GM21423 (cell line): ENCODE measurements around the gene KLHL40.

Source experiments
- ATAC-seq: cut with Tn5 transposase; IDR thresholded peaks from one replicate; pipeline ENCODE4 v1.9.1; 2021; ENCODE audit warnings: mild to moderate bottlenecking, moderate library complexity; ENCODE audit not compliant: unreplicated experiment

Gene KLHL40

DNA sequence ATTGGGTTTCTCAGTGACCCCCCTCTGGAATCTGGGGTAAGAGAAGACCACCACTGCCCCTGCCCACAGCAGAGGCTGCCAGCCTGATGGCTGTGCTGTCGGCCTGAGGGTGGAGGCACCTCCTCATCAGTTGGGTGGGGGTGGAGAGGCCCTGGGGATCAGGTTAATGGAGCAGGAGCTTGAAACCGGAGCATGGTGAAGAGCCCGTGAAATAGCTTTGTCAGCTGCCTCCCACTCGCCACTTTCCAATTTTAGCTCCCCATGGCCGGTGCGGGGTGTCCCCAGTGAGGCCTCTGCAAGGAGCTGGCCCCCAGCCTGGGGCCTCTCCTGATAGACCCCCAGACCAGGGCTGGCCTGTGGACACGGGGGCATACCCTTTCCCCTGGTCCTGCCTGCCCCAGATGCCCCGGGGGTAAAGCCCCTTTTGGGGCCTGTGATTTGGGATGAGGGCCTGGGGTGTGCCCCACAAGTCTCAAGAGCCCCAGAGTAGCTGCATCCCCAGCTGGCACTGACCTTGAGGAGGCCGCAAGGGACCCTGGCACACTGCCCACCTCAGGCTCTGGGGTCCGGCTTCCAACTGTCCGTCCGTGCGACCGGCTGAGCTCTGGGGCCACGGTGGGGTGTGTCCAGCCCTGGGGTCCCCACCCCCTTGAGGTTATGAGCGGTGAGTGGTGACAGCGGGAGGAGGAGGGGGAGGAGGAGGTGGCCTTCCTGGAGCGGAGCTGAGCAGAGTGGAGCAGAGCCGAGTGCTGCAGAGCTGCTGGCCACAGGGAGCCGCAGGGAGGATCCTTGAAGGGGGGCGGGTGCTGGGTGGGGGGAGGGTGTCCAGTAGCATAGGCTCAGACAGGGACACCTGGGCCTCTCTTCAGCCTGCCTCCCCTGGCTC, 17.0 kb downstream of the KLHL40 start, which contains the start of gene HHATL:
TSS of gene HHATL (minus strand) at position 733 of the 886 bp plus-strand sequence. CDS start 1,972 bp downstream, outside the sequence.
- ATAC-seq: no peak

- no peak for ATAC-seq
Observed at GRCh38 chr3:42702982-42703694, 17.8 kb downstream of the KLHL40 start.

DNA sequence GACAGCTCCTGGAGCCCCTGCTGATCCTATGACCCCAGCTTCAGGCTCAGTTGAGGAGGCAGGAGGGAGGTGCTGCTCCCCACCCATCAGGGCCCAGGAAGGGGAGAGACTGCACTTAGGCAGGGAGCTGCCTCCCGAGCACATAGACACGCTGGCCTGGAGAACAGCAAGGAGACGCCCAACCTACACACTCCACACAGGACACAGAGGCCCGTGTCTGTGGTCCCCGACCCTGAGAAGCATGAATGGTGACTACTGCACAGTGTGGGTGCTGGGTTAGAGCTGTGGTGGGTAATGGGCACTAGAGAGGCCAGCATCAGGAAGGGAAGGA, 18.3 kb downstream of the KLHL40 start:
- ATAC-seq: no peak

GRCh38 chr3:42704136-42704841, 19.0 kb downstream of the KLHL40 start:
- ATAC-seq: no peak

DNA sequence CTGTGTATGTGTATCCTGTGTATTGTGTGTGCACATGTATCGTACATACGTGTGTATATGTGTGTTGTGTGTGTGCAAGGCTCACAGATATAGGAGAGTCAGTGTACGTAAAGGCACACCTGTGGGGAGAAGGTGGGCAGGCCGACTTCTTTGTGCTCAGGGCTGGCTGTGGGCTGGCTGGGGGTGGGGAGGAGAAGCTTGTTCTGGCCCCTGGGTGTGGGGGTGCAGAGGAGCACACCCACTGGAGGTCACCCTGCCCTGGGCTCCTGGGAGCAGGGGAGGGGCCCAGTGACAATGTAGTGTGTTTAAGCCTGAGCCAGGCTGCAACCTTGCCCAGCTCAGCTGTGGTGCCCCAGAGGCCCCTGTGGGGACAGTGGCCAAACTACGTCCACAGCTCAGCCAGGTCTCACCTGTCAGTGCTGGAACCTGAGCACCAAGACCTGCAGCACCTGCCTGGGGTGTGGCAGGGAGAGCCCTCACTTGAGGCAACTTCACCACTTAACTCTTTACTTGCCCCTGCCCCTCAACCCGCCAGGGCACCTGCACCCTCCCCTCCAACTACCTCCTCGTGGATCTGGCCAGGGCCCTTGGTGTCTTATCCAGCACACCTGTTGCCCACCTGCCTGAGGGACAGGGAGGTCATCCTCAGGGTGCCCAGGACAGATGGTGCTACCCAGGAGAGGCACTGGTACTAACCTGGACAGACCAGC, 19.9 kb downstream of the KLHL40 start:
- ATAC-seq: no peak

- no peak for ATAC-seq
Observed at GRCh38 chr3:42705962-42706585, 20.7 kb downstream of the KLHL40 start.

DNA sequence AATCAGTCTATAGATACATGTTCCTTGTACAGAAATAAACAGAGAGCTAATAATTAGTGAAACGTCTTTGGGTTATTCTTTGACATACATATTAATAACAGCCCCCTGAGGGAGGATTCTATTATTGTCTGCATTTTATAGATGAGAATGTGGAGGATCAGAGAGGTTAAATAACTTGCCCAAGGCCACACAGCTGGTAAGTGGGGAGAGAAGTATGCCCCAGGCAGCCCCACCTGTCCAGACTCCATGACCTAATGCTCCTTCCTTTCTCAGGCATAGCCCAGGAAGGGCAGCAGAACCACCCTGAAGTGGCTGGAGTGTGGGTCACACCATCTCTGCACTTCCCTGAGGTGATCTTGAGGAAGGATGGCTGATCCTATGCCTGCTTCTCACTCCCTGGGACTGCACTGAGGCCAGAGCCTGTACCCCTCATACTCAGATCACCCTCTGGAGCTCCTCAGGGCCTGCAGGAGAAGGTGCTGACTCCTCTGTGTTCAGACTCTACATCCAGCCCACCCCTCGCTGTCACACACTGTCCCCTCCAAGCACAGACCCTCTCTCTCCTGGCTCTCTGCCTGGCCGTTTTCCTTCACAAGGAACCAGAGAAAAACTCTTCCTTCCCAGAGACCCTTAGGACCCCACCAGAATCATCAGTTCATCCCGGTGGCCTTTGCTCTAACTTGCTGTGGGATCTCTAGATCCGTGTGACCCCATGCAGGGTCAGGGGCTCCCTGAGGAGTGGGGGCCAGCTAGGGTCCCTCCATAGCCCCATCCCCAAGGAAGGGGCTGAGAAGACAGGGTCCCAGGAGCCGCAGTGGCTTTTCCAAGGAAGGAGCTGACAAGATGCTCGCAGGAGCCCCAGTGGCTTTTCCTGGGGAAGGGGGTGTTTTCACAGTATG, 21.6 kb downstream of the KLHL40 start:
- ATAC-seq: no peak

DNA sequence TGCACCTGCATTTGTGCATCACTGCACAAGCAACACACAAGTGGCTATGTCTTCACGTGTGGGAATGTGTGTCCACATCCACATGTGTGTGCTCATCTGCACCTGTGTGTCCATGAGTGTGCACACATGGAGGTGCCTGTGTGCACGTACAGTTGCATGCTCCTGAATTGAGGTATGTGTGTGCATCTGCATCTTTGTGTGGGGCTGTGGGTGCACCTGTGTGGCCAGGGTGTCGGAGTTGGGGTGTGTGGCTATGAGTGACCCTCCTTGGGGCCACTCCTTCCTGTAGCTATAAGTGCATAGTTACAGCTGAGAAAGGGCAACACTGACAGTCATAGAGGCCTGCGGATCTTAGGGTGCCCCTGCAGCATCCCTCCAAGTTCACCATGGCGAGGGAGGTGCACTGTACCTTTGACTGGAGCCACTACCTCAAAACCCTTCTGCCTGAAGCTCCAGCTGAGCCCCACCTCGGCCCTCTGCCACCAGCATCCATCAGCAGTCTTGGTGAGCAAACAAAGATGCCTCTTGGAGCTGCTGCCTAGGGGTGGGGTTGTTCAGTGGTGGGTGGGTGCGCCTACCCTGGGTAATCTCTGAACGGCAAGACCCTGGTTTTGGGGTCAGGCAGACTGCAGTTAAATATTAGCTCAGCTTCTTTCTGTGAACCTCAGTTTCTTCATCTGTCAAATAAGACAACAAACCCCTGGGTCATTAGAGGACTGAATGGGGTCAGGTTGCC, 22.5 kb downstream of the KLHL40 start:
- ATAC-seq: no peak

DNA sequence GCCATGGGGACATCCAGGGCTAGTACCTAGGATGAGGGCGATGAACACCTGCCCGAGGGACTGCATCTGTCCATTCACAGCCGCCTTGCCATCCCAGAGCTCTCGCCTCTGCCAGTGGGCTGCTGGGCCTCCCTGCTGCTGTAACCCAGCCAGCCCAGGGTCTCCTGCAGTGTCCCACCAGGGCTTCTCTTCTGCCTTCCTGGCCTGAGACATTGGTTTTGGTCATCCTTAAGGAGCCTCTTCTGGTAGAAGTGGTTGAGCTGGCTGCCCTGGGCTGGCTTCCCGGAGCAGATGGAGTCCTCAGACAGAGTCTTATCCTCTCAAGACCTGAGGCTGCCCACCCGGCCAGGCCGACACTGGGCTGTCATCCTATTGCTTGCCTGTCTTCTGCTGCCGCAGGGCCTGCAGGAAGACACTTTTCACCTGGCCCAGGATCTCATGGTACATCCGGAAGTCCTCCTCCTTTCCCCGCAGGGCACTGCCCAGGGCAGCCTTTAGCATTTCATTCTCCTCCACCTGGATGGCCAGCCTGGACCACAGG, 23.3 kb downstream of the KLHL40 start:
- no peak for ATAC-seq

- no peak for ATAC-seq
Observed at GRCh38 chr3:42709621-42710020, 24.3 kb downstream of the KLHL40 start.

DNA sequence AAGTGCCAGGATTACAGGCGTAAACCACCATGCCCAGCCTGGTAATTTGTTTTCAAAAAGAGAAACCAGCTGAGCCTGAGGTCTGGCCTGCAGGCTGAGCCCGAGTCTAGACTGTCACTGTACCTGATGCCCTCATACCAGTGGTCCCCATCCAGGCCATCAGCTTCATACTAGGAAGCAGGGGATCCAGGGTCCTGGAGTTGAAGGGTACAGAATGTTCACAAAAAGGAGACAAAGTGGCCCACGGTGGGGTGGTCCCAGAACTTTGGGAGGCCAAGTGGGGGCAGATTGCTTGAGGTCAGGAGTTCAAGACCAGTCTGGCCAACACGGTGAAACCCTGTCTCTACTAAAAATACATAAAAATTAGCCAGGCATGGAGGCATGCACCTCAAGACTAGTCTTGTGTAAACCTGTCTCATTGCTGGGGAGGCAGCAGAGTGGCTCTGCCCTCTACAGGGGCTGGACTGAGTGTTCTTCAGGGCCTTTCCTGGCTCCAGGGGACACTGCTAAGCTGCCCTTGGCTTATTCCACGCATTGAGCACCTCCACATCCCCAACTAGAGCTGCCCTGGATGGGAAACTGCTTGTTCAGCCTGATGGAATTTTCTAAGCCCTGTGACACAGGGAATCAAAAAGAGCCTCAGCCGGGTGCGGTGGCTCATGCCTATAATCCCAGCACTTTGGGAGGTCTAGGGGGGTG, 25.1 kb downstream of the KLHL40 start:
- ATAC-seq: no peak

GRCh38 chr3:42711491-42712343, 26.4 kb downstream of the KLHL40 start:
- no peak for ATAC-seq

GRCh38 chr3:42712344-42712648, 27.0 kb downstream of the KLHL40 start:
- no peak for ATAC-seq

GRCh38 chr3:42712688-42713372, 27.5 kb downstream of the KLHL40 start:
- no peak for ATAC-seq

DNA sequence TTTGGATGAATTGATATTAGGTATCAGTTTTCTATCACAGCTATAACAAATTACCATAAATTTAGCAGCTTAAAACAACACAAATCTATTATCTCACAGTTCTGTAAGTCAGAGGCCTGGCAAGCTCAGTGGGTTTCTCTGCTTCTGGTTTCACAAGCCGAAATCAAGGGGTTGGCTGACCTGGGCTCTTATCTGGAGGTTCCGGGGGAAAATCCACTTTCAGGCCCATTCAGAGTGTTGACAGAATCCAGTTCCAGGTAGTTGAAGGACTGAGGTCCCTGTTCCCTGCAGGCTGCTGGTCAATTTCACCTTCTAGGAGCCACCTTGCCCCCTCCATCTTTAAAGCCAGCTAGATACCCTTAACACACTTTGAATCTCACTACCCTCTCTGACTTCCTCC, 28.4 kb downstream of the KLHL40 start:
- ATAC-seq: no peak

GRCh38 chr3:42714171-42714852, 29.0 kb downstream of the KLHL40 start:
- no peak for ATAC-seq
